Activated T-helper 1 cell treated with Interleukin-2 at 50 U/mL for 16 hours (primary cell): ENCODE data around the gene CXCL17.
A peak's percentile ranks its signal among the peaks of the same experiment; 100 is the strongest.
"Not testable (repeated sequence)": the region's sequence is repeated elsewhere in the genome, so short reads cannot be mapped to it uniquely, and the experiment has no call there.

Experiments used
- DNase-seq: peaks from one replicate; pipeline ENCODE4 v3.0.0-alpha.2; 2020; ENCODE audit warnings: low read depth

Gene CXCL17, protein sequence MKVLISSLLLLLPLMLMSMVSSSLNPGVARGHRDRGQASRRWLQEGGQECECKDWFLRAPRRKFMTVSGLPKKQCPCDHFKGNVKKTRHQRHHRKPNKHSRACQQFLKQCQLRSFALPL

DNA sequence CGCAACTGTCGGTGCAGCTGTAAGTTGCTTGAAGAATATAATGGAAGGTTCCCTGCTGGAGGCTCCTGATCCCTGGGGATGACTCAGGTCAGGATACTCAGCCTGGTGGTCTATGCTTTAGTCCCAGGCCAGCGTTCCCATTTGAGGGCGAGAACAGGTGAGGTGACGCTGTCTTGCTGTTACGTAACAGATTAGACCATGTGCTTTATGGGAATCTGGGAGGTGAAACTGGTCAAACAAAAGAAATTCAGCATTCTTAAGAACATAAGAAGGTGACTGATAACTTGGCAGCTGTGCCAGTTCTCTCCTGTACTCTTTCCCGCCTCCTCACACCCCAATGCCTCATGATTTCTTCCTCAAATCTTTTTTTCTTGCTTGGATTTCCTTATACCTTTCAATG lies at the start of gene CXCL17:
Gene CXCL17 (minus strand): TSS at position 114 of the 400 bp plus-strand sequence. CDS start 114 bp downstream, outside the sequence.
- DNase-seq, result no peak

DNA sequence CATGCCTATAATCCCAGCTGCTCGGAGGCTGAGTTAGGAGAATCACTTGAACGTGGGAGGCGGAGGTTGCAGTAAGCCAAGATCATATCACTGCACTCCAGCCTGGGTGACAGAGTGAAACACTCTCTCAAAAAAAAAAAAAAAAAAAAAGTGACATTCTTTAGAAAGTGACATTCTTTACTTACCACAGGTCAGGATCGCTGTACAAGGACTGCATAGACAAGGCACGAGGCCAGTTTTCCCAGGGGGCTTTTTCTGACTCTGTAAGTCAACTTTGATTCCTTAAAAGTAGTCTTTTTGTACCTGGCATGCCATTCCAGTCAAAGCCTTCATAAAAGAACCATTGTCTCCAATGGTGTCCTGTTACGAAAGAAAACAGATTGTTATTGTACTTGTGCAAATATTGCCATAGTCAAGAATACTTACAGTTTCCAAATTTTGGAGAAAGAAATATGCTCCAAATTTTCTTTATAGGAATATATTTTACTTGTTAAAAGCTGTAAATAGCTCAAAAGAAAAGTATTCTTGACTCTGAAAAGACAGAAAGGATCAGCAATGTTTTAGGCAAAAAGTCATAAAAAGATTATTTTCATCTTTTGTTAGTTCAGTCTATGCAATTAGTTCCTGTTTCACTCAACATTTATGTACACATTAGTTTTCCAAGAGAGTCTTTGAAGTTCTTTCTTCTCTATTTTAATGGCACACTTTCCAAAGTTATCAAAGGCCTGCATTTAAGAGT lies 46.2 kb upstream of the CXCL17 start:
- DNase-seq, result no peak

DNA sequence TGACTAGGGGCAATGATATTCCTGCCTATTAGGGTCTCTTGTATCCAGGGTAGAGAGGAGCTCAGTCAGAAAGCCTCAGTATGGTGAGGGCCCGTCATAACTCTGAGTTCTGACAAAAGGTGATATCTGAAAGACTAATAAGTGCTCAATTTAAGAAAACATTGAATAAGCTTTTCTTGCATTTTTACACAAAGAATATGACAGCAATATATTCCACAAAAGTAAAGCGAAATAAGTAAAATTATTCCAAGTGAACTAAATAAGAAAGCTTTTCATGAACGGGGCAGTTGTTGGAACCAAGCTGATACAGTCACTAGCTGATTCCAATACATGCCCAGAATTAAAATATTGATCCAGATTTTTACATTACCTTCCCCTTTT lies 45.0 kb upstream of the CXCL17 start:
- no peak for DNase-seq

DNA sequence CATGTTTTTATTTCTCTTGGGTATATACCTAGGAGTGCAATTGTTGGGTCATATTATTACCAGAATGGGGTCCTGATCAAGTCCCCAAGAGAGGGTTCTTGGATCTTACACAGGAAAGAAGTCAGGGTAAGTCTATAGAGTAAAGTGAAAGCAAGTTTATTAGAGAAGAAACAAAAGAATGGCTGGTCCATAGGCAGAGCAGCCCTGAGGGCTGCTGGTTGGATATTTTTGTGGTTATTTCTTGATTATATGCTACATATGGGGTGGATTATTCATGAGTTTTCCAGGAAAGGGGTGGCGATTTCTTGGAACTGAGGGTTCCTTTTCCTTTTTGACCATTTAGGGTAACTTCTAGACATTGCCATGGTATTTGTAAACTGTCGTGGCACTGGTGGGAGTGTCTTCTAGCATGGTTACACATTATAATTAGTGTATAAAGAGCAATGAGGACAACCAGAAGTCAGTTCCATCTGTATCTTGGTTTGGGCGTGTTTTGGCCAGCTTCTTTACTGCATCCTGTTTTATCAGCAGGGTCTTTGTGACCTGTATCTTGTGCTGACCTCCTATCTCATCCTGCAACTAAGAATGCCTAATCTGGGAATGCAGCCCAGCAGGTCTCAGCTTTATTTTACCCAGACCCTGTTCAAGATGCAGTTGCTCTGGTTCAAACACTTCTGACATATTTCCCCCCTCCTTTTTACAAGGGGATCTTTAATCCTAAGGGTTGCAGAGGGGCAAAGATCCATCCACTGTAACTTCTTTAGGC lies 44.5 kb upstream of the CXCL17 start:
- no peak for DNase-seq

DNA sequence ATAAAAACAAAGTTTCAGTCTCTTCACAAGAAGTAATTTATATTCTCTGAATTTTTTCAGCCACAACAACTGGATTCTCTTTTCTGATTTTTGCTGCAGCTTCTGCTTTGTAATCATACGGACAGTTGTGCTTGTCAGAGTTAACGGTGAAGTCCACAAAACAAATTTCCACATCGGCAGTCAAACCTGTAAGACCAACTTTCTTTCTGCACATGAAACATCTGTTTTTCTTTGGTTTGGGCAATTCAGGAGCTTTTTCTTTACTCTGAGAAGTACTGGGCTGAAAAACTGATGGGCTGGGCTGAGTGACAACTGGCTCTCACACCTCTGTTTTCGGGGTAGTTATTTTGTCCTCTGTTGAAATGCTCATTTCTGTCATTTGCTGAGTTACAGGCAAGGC lies 42.3 kb upstream of the CXCL17 start:
- not testable (repeated sequence) for DNase-seq

DNA sequence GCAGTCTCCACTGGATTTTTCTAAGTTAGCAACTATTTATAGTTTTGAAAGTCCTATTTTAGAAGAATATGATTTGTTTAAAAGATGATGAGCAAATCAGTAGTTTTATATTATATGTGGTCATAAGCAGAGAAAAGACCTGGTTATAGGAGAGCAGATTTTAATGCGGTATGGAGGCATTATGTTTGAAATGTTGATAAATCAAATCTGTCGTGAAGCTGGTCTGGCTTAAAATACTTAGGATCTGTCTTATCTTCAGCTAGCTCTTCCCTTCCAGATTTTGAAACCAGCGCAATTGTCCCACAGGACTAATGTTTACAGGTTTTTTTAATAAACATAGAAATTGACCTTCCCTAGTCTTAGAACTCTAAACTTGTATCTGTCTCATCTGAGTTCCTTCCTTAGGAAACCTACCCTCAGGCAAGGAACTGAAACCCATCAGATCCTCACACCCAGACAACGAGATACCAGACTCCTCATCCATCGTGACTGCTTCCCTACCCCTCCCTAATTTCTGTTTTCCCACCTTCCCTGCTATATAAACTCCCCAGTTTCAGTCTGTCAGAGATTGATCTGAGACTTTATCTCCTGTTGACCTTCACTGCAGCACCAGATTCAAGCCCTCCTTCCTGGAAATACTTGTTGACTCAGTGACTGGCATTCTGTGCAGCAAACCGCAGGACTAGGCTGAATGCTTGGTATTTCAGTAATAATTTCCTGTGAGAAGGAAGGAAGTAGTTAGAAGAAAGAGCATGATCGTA lies 37.8 kb upstream of the CXCL17 start:
- DNase-seq, result peak; percentile 1

DNA sequence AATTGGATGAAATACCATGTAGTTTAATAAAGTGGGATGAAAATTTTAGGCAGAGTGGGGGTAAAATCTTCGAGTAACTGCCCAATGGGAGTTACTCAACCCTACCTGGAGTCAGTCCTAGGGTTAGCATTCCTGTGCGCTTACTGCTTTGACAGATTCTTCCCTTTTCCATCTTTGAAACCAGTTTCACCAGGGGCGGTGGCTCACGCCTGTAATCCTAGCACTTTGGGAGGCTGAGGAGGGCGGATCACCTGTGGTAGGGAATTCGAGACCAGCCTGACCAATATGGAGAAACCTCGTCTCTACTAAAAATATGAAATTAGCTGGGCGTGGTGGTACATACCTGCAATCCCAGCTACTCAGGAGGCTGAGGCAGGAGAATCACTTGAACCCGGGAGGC lies 37.0 kb upstream of the CXCL17 start:
- DNase-seq, result no peak

DNA sequence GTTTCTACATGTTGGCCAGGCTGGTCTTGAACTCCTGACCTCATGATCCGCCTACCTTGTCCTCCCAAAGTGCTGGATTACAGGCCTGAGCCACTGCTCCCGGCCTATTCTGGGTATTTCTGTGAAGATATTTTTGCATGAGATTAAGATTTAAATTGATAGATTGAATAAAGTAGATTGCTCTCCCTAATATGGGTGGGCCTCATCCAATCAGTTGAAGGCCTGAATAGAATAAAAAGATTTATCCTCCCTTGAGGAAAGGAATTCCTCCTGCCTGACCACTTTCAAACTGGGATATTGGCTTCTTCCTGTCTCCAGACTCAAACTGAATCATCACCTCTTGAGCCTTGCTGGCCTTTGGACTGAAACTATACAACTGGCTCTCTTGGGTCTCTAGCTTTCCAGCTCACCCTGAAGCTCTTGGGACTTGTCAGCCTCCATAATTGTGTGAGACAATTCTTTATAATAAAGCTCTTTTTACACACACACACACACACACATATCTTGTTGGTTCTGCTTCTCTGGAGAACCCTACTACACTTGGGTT lies 36.1 kb upstream of the CXCL17 start:
- no peak for DNase-seq

DNA sequence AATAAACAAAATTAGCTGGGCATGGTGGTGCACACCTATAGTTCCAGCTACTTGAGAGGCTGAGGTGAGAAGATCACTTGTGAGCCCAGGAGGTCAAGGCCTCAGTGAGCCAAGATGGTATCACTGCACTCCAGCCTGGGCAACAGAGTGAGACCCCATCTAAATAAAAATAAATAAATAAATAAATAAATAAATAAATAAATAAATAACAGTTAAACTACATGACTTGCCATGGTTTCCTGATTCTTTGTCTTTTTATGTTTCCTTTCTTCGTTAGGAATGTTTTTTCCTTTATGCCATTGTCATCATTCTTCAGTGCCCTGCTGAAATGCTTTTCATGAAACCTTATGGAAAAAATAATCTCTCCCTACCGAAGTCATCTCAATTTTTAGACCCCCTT lies 35.2 kb upstream of the CXCL17 start:
- no peak for DNase-seq

DNA sequence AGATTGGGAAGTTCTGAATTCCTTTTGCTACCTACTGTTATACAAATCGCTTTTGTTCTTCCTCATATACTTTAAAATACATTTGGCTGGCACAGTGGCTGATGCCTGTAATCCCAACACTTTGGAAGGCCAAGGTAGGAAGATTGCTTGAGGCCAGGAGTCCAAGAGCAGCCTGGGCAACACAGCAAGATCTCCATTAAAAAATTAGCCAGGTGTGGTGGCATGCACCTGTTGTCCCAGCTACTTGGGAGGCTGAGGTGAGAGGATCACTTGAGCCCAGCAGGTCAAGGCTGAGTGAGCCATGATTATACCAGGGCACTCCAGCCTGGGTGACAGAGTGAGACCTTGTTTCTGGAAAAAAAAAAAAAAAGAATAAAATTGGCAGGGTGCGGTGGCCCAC lies 34.4 kb upstream of the CXCL17 start:
- DNase-seq, result no peak

DNA sequence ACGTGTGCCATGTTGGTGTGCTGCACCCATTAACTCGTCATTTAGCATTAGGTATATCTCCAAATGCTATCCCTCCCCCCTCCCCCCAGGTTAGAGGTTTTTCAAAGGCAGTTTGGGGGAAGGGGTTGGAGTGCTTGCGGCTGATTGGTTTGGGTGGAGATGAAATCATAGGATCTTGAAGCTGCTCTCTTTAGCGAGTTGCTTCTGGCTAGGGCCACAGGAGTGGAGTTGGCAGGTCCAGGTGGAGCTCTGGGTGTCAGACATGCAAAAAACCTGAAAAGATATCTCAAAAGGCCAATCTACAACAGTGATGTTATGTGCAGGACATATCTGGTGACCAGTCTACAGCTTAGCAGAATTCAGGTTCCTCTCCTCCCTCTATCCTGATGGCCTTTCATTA lies 32.6 kb upstream of the CXCL17 start:
- no peak for DNase-seq

DNA sequence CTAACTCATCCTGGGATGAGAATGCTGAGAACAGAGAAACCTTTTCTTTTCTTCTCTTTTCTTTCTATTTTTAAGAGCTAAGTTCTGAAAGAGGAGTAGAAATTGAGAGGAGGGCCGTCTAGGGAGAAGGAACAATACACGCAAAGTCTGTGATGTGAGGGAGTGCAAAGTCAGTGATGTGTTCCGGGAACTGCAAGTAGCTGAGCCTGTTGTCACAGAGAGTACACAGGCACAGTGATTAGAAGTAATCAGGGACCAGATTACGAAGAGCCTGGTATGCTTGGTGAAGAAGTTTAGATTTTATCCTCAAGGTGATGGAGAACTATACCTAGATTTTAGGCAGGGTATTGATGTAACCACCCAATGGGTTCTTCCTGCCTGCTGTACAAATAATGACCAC lies 32.0 kb upstream of the CXCL17 start:
- no peak for DNase-seq

DNA sequence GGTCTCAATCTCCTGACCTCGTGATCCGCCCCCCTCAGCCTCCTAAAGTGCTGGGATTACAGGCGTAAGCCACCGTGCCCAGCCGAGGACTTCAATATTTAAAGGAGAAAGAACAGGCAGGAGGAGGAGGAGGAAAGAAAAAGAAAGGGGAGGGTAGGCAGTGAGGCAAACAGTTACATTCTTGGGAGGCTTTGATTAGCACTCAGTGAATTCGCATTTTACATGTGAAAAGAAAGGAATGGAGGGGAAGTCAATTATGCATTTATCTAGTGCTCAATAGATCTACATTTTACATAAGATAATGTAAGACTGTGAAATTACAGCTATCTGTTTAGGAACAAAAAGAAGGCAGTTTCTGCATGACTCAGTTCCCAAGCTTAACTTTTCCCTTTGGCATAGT lies 30.9 kb upstream of the CXCL17 start:
- DNase-seq, result no peak

DNA sequence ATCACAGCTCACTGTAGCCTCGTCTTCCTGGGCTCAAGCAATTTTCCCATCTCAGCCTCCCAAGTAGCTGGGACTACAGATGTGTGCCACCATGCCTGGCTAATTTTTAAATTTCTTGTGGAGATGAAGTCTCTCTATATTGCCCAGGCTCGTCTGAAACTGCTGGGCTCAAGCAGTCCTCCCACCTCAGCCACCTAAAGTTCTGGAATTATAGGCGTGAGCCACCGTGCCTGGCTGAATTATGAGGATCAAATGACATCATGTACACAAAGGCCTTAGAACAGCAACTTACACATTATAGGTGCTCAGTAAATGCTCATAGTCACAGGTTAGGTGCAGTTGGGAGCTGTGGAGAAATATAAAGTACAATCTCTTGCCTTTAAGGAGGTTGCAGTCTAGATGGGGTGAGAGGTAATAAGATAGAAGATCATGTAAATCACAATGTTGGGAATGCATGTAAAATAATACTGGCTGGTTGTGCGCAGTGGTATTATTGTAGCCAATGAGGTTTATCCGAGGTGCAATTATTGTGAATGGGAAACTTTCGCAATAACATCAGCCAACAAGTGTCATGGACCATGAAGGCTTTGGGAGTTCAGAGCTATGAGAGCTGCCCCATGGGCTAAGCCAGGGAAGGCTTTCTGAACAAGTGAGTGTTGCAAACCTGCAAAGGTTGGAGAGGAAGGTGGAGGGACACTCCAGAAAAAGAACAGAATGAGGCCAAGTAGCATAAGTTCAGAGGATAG lies 29.8 kb upstream of the CXCL17 start:
- DNase-seq, result no peak

DNA sequence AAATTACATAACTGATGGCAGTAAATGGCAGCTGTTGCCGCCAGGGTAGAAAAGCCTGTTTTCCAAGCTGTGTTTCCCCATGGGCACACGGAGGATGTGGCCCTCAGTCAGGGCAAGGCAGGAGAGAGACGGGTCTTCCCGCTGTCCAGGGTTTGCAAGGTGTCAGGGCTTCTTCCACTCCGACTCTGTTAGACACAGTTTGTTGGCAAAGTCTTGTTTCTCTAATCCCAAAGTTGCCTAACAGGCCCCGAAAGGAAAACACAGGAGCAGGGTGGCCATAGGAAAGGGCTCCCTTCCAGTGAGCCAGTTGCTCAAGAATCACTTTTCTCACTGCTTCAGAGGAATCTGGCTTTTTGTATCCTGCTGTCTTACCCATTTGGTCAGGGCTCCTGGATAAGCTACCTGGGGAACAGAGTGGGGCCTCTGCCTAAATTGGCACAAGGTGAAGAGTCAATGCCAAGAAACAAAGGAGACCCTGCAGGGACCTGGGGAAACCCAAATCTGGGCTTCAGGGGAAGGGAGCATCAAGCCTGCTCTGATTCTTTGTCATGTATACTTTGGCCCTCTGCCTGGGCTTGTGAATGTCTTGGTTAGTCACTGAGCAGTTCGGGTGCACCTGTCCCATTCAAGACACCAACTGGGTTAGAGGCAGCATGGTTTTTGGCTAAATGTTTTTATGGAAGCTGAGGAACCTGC lies 29.0 kb upstream of the CXCL17 start:
- DNase-seq, result no peak

DNA sequence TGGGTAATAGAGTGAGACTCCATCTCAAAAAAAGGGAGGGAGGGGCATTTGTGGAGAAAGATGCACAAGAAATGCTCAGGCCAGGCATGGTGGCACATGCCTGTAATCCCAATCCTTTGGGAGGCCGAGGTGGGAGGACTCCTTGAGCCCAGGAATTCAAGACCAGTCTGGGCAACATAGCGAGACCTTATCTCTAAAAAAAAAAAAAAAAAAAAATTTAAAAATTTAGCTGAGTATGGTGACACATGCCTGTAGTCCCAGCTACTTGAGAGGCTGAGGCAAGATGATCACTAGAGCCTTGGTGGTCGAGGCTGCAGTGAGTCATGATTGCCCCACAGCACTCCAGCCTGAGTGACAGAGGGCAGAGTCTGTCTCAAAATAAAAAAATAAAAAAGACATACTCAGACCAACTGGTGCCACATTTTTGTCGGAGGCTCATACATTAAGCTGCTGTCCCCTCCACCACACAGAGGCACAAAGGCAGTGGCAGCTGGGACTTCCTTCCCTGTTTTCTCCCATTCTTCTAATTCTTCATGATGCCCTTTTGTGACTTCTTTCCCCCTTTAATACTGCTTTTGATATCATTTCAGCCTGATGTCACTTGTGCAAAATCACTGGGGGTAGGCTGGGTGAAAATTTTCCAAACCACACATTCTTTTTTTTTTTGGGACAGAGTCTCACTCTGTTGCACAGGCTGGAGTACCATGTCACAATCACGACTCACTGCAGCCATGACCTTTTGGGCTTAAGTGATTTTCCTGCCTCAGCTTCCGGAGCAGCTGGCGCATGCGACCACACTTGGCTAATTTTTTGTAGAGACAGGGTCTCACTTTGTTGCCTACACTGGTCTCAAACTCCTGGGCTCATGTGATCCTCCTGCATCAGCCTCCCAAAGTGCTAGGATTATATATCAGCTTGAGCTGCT lies 26.8 kb upstream of the CXCL17 start:
- DNase-seq, result no peak

DNA sequence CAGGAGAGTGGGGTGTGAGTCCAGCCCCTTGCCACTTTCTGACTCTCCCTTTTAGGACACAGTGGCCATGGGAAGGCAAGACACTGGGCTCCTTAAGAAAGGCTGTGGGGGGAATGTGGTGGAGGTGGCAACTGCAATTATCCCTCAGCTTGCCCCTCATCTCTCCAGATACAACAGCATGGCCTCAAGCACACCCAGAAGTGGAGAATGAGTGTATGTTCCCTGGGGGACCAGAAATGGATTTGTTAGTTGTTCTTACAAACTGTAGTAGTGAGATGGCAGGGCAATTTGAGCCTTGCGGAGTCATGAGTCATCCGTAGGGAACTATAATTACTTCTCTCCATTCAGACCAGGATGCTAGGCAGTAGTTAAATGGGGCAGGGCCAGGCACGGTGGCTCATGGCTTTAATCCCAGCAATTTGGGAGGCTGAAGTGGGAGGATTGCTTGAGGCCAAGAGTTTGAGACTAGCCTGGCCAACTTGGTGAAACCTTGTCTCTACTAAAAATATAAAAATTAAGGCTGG lies 25.6 kb upstream of the CXCL17 start:
- DNase-seq, result no peak

DNA sequence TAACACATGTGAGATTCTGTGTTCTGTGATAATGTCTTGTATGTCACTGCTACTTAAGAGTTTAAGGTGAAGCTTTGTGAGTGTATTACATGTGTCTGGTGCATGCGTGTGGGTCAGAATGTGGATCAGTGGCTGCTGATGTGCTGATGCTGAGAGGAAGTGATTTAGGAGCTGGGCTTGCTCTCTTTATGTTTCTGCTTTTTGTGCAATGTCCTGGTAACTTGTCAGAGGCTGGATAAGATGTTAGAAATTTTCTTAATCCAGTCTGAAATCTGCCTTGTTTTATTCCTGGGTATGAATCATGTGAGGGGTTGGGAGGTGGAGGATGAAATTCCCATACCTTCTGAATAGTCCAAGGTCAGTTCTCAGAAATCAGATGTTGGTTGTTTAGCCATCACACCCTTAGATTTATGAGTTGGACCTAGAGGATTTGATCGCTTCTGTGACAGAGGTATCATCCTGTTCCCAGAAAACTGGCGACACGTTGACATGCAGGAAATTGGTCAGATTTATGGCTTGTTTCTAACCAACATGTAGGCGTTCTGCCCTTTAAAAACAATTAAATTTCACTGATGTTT lies 24.5 kb upstream of the CXCL17 start:
- no peak for DNase-seq

DNA sequence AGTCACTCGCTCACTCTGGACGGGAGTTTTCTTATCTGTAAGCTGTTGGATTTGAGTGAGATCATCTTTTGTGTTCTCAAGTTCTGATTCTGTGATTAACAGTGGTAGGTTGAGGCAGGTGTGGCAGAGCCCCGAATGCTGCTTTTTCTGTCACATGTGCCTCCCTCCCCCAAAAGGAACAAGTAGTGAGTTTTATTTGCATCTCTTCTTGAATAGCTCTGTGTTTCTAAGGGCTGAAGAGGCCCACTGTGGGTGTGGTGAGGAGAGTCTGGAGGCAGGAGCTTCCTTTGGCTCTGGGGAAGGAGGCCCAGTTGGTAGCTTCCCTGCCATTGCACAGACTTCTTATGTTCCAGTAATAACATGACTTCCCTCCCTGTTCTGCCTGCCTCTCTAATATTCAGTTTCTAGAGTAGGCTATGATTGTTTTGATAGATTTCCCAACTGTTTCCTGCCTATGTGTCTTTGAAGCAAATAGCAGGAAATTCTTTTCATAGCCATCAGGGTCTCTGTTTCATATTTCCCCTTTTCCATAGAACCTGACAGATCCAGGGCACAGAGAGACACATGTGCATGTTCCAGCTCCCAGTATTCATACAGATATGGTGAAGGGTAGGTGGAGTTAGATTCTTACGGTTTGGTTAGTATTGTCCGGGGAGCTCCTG lies 23.9 kb upstream of the CXCL17 start:
- DNase-seq, result no peak
